HepG2 (cell line): ENCODE data around the gene CDC14A. TPM values are rescaled to one million over a fixed set of nuclear protein-coding genes. Genes with fewer than 3 reads are reported as not detected.
"Not testable (repeated sequence)": the region's sequence is repeated elsewhere in the genome, so short reads cannot be mapped to it uniquely, and the experiment has no call there.

Source experiments
- ATAC-seq: fragments of 200-7000 bp; cut with Tn5 transposase; 3 replicates; pipeline ENCODE4 v1.9.1; 2020; ENCODE audit warnings: mild to moderate bottlenecking, moderate library complexity
- BruUV-seq: library from RNA; stranded (reverse); fragments of 400-500 nt; replicated peaks from 2 replicates; lab custom pipeline; 2021; lab: Mats Ljungman, UMichigan
- CTCF ChIA-PET: fragments of 300-600 bp; formaldehyde crosslinking; extraction: SDS; loops from one replicate; lab custom pipeline; 2021; ENCODE audit warnings: low total read pairs, inconsistent platforms, low intra/inter-chr PET ratio; lab: Yijun Ruan, JAX
- POLR2A ChIA-PET: fragments of 350-600 bp; sonication (Branson Sonifier 250); formaldehyde crosslinking; loops from one replicate; lab custom pipeline; 2020; ENCODE audit warnings: antibody characterized with exemption, inconsistent platforms; lab: Yijun Ruan, JAX
- DNase-seq: peaks from one replicate; pipeline ENCODE4 v3.0.0-alpha.2; 2015; ENCODE audit warnings: low spot score
- FAIRE-seq: peaks from 3 replicates; lab custom pipeline; 2011; peaks lifted over from hg19 to GRCh38; lab: Jason Lieb, UNC
- H2AFZ ChIP-seq: one replicate; pipeline ENCODE4 v1.6.1; 2011; ENCODE audit warnings: low read length, inconsistent platforms
- H3K27ac ChIP-seq: fragments of 300-600 bp; 3 replicates; pipeline ENCODE4 v1.8.0; 2011; ENCODE audit warnings: mixed run types, mild to moderate bottlenecking, mixed read lengths, low read length, inconsistent platforms; ENCODE audit not compliant: insufficient read depth; ENCODE audit errors: extremely low read length
- H3K27me3 ChIP-seq, 2 experiments: fragments of 200-600 bp in 1 of 2; 2 replicates in 1 of 2; 3 replicates in 1 of 2; pipeline versions ENCODE4 v1.6.0 to v1.8.0; 2011; ENCODE audit warnings: low read length in 2 of 2, mild to moderate bottlenecking in 2 of 2, moderate library complexity in 2 of 2, inconsistent platforms in 1 of 2; ENCODE audit not compliant: insufficient read depth in 2 of 2, control insufficient read depth in 1 of 2
- H3K36me3 ChIP-seq, 2 experiments: fragments of 200-600 bp in 1 of 2; replicated peaks in 1 of 2; 2 replicates in 1 of 2; 3 replicates in 1 of 2; pipeline versions ENCODE4 v1.5.1 to v1.8.0; 2011; ENCODE audit warnings: low read length in 2 of 2, inconsistent platforms in 1 of 2; ENCODE audit not compliant: insufficient read depth in 2 of 2, control insufficient read depth in 1 of 2
- H3K4me1 ChIP-seq: 2 replicates; pipeline ENCODE4 v1.5.1; 2012; ENCODE audit warnings: low read length, inconsistent platforms; ENCODE audit not compliant: insufficient read depth
- H3K4me2 ChIP-seq: 2 replicates; pipeline ENCODE4 v1.6.0; 2011; ENCODE audit warnings: low read depth, low read length, inconsistent platforms
- H3K4me3 ChIP-seq, 3 experiments: fragments of 200-600 bp in 1 of 3; sonication (generic), shearing (Covaris generic) in 1 of 3; replicated peaks in 1 of 3; 2 replicates each; pipeline ENCODE4 v1.5.1; 2011 to 2016; ENCODE audit warnings: low read length in 3 of 3, inconsistent platforms in 2 of 3, low read depth in 2 of 3, mild to moderate bottlenecking in 2 of 3, control low read depth in 1 of 3, mixed read lengths in 1 of 3; ENCODE audit not compliant: insufficient read depth in 1 of 3
- H3K79me2 ChIP-seq: one replicate; pipeline ENCODE4 v1.6.1; 2011; ENCODE audit warnings: low read length, inconsistent platforms; ENCODE audit not compliant: insufficient read depth
- H3K9ac ChIP-seq: 2 replicates; pipeline ENCODE4 v1.6.0; 2011; ENCODE audit warnings: mild to moderate bottlenecking, low read depth, low read length, inconsistent platforms; ENCODE audit not compliant: insufficient read depth
- H3K9me3 ChIP-seq: 2 replicates; pipeline ENCODE4 v1.5.1; 2012; ENCODE audit warnings: mild to moderate bottlenecking, low read length
- H4K20me1 ChIP-seq: 2 replicates; pipeline ENCODE4 v1.6.0; 2011; ENCODE audit warnings: inconsistent platforms, mild to moderate bottlenecking, low read length, moderate library complexity; ENCODE audit not compliant: insufficient read depth
- SP2 ChIP-seq: sonication (generic); formaldehyde crosslinking; IDR thresholded peaks from 2 replicates; pipeline ENCODE4 v1.5.1; 2020; ENCODE audit warnings: mild to moderate bottlenecking, missing genetic modification reagents
- ZNF562 ChIP-seq: sonication (generic); formaldehyde crosslinking; IDR thresholded peaks from 2 replicates; pipeline ENCODE4 v1.8.0; 2022; ENCODE audit warnings: missing genetic modification reagents, borderline replicate concordance
- WGBS: methylation state at CpG from one replicate; pipeline ENCODE4 v1.1.6; 2017; ENCODE audit warnings: low lambda C conversion rate; 5-methylcytosine and 5-hydroxymethylcytosine counted together
- in situ Hi-C: cut with HindIII; loops from 2 replicates; pipeline ENCODE4 v1.10.0; 2017; ENCODE audit warnings: low pct_unique_long_range_greater_than_20kb; ENCODE audit not compliant: extremely low pct_ligation_motif_present
- intact Hi-C: fragments of 100-400 bp; cut with micrococcal nuclease; formaldehyde crosslinking; loops from one replicate; pipeline ENCODE4 v1.10.0; 2022; ENCODE audit not compliant: unreplicated experiment
- polyA plus RNA-seq, 8 experiments: library from polyadenylated mRNA; depleted of rRNA in 3 of 8; stranded (reverse) in 7 of 8; unstranded in 1 of 8; fragments of >200 nt; fragmentation: Illumina TruSeq in 4 of 8; extraction: Trizol in 4 of 8; gene quantifications; 2 replicates each; pipeline versions ENCODE4 v1.2.1 to v1.2.3, GENCODE V29; 2011 to 2016; ENCODE audit warnings: low read depth in 4 of 8, missing spikeins in 1 of 8, mixed read lengths in 1 of 8; ENCODE audit not compliant: insufficient read depth in 1 of 8
- total RNA-seq, 5 experiments: library from RNA; depleted of rRNA; stranded (reverse); fragments of >200 nt; fragmentation: Illumina TruSeq; extraction: Trizol; gene quantifications; 2 replicates each; pipeline ENCODE4 v1.2.3, GENCODE V29; 2016; ENCODE audit warnings: low read depth in 1 of 5
- TF ChIP-seq, protein P1 (sequence below): sonication (generic); formaldehyde crosslinking; conservative IDR thresholded peaks from 2 replicates; pipeline ENCODE4 v1.8.1; 2023; ENCODE audit warnings: missing genetic modification reagents

Gene CDC14A
- total and polyA plus RNA-seq, 2 of the 13 experiments (the other 11 are each of a cell fraction or from before 2014, with no cell fraction given), result 2.8 to 4.9 TPM

- Histone ChIP-seq H3K27ac (no peak overlapping the region), H3K4me3 (no peak overlapping the region), H3K4me1 (peaks cover 15% of the 10 kb centered on the region), H3K9ac (no peak overlapping the region), H3K79me2 (no peaks in the 10 kb centered on the region), H3K36me3 (0 out of 5 replicates have a peak, but pooled peaks cover 0 to 3% of the 10 kb centered on the region in 2 experiments), H4K20me1 (no peaks in the 10 kb centered on the region), H3K27me3 (no peaks in the 10 kb centered on the region), H3K9me3 (no peaks in the 10 kb centered on the region), H2AFZ (no peak overlapping the region), H3K4me2 (no peak overlapping the region)
- CTCF ChIA-PET, result no interaction called here
- DNase-seq (no peak), ATAC-seq (no peak), FAIRE-seq (no peak)
- POLR2A ChIA-PET, result no interaction called here
- no peak for TF ChIP-seq SP2 (CRISPR knock-in tag)
- no peak for TF ChIP-seq ZNF562
- TF ChIP-seq, protein P1, sequence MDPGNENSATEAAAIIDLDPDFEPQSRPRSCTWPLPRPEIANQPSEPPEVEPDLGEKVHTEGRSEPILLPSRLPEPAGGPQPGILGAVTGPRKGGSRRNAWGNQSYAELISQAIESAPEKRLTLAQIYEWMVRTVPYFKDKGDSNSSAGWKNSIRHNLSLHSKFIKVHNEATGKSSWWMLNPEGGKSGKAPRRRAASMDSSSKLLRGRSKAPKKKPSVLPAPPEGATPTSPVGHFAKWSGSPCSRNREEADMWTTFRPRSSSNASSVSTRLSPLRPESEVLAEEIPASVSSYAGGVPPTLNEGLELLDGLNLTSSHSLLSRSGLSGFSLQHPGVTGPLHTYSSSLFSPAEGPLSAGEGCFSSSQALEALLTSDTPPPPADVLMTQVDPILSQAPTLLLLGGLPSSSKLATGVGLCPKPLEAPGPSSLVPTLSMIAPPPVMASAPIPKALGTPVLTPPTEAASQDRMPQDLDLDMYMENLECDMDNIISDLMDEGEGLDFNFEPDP (CRISPR knock-in tag), result no peak
- in situ Hi-C loops, result no loop called here
- intact Hi-C loops, result no loop called here
- 86% methylated on average over 2 of the region's 2 CpGs for WGBS
- no TSS peak for BruUV-seq
These were observed 52.5 kb downstream of the CDC14A start for GRCh38 chr1:100404821-100405220.

GRCh38 chr1:100405902-100406301, 53.6 kb downstream of the CDC14A start:
- FAIRE-seq, H2AFZ ChIP-seq, H4K20me1 ChIP-seq, in situ Hi-C loops, H3K79me2 ChIP-seq, ATAC-seq, intact Hi-C loops, H3K27me3 ChIP-seq, CTCF ChIA-PET, POLR2A ChIA-PET, H3K9ac ChIP-seq, DNase-seq, H3K9me3 ChIP-seq, H3K4me3 ChIP-seq, BruUV-seq, H3K4me1 ChIP-seq, H3K27ac ChIP-seq, H3K36me3 ChIP-seq, H3K4me2 ChIP-seq: not testable (repeated sequence)
- WGBS, result 94% methylated on average over 5 of the region's 5 CpGs

GRCh38 chr1:100407390-100407789, 55.1 kb downstream of the CDC14A start:
- WGBS, result 95% methylated on average over 3 of the region's 3 CpGs
- H3K4me1 ChIP-seq, DNase-seq, H3K27me3 ChIP-seq, H3K4me3 ChIP-seq, H3K9me3 ChIP-seq, H3K4me2 ChIP-seq, H4K20me1 ChIP-seq, H3K9ac ChIP-seq, intact Hi-C loops, ATAC-seq, FAIRE-seq, H2AFZ ChIP-seq, in situ Hi-C loops, H3K79me2 ChIP-seq, BruUV-seq, CTCF ChIA-PET, POLR2A ChIA-PET, H3K36me3 ChIP-seq, H3K27ac ChIP-seq: not testable (repeated sequence)
